K562 (cell line): ENCODE measurements around the gene UBXN11. TPM values are rescaled to one million over a fixed set of nuclear protein-coding genes. Genes with fewer than 3 reads are reported as not detected.

Experiments used
- BMI1 ChIP-seq: fragments of 150-350 bp; IDR thresholded peaks from 2 replicates; pipeline ENCODE4 v1.6.1; 2014; ENCODE audit warnings: low read length
- CC2D1A ChIP-seq: fragments of 450-650 bp; IDR thresholded peaks from 2 replicates; pipeline ENCODE4 v1.6.1; 2017; ENCODE audit warnings: mild to moderate bottlenecking
- CHD4 ChIP-seq: fragments of 200-600 bp; sonication (generic); IDR thresholded peaks from 3 replicates; pipeline ENCODE4 v1.6.1; 2012; ENCODE audit warnings: low read depth, mild to moderate bottlenecking, mixed read lengths, low read length, inconsistent platforms; ENCODE audit not compliant: insufficient read depth, insufficient replicate concordance, poor library complexity, severe bottlenecking
- CSDE1 ChIP-seq, 2 experiments: fragments of 450-650 bp; IDR thresholded peaks; 2 replicates each; pipeline ENCODE4 v1.6.1; 2016; ENCODE audit warnings: mild to moderate bottlenecking in 1 of 2
- DIDO1 ChIP-seq: fragments of 450-650 bp; IDR thresholded peaks from 2 replicates; pipeline ENCODE4 v1.6.1; 2016; ENCODE audit warnings: low read depth, missing biosample characterization, missing genetic modification characterization
- GTF2F1 ChIP-seq: IDR thresholded peaks from 2 replicates; pipeline ENCODE4 v1.6.1; 2011; ENCODE audit warnings: low read depth, low read length, improper control_type of control experiment
- ILK ChIP-seq: fragments of 450-650 bp; IDR thresholded peaks from 2 replicates; pipeline ENCODE4 v1.6.1; 2016; ENCODE audit warnings: missing genetic modification characterization, low read depth, mild to moderate bottlenecking, missing compliant biosample characterization, moderate library complexity, borderline replicate concordance
- KAT2B ChIP-seq: IDR thresholded peaks from one replicate; pipeline ENCODE4 v1.6.1; 2012; ENCODE audit warnings: low read depth, mild to moderate bottlenecking, control low read depth, inconsistent platforms, low read length, moderate library complexity
- PHF20 ChIP-seq: fragments of 450-650 bp; IDR thresholded peaks from 2 replicates; pipeline ENCODE4 v1.6.1; 2018; ENCODE audit not compliant: partially characterized antibody
- POU5F1 ChIP-seq: fragments of 150-350 bp; IDR thresholded peaks from 2 replicates; pipeline ENCODE4 v1.6.1; 2014; ENCODE audit warnings: borderline replicate concordance, low read length, low read depth, mild to moderate bottlenecking; ENCODE audit not compliant: partially characterized antibody
- ZBTB7A ChIP-seq: IDR thresholded peaks from 2 replicates; pipeline ENCODE4 v1.6.1; 2011; ENCODE audit warnings: low read depth, mild to moderate bottlenecking, low read length, moderate library complexity, borderline replicate concordance; ENCODE audit not compliant: control insufficient read depth
- ZNF175 ChIP-seq: fragments of 200-800 bp; sonication (Bioruptor generic); IDR thresholded peaks from 2 replicates; pipeline ENCODE4 v1.6.1; 2016; ENCODE audit warnings: low read depth, mild to moderate bottlenecking, missing genetic modification characterization, missing compliant biosample characterization
- ZNF184 ChIP-seq: sonication (generic); formaldehyde crosslinking; IDR thresholded peaks from 2 replicates; pipeline ENCODE4 v1.5.0; 2020; ENCODE audit warnings: missing genetic modification reagents
- polyA plus RNA-seq, 8 experiments: library from polyadenylated mRNA; depleted of rRNA in 4 of 8; stranded (reverse) in 5 of 8; unstranded in 3 of 8; fragments of >200 nt; fragmentation: Nextera tagmentation in 2 of 8; fragmentation: Illumina TruSeq in 1 of 8; extraction: Ambion mirVana in 2 of 8; extraction: Trizol in 1 of 8; gene quantifications; 2 replicates each; pipeline versions ENCODE4 v1.2.1 to v1.2.3, GENCODE V29; 2011 to 2014; ENCODE audit warnings: inconsistent platforms in 1 of 8, missing spikeins in 1 of 8
- total RNA-seq, 7 experiments: library from RNA; depleted of rRNA in 6 of 7; stranded (reverse); fragments of >200 nt in 6 of 7; fragmentation: Illumina TruSeq in 2 of 7; extraction: Trizol in 2 of 7; gene quantifications; 2 replicates each; pipeline versions ENCODE4 v1.2.1 to v1.2.3, GENCODE V29; 2011 to 2021; ENCODE audit warnings: low replicate concordance in 1 of 7
- TF ChIP-seq, protein P1 (sequence below), 2 experiments: fragments of 450-650 bp in 1 of 2; sonication (generic) in 1 of 2; formaldehyde crosslinking; conservative IDR thresholded peaks; 2 replicates each; pipeline versions ENCODE4 v1.4.0 to v1.8.1; 2020 to 2022; ENCODE audit warnings: mild to moderate bottlenecking in 1 of 2, missing genetic modification reagents in 1 of 2
- TF ChIP-seq, protein P2 (sequence below): sonication (generic); formaldehyde crosslinking; IDR thresholded peaks from 2 replicates; pipeline ENCODE4 v1.8.1; 2023; ENCODE audit warnings: mild to moderate bottlenecking, missing genetic modification reagents
- TF ChIP-seq, protein P3 (sequence below): fragments of 200-800 bp; sonication (Bioruptor generic); IDR thresholded peaks from 2 replicates; pipeline ENCODE4 v1.6.1; 2017; ENCODE audit warnings: missing genetic modification characterization, missing compliant biosample characterization
- TF ChIP-seq, protein P4 (sequence below): fragments of 250-450 bp; sonication (Bioruptor Pico); IDR thresholded peaks from 2 replicates; pipeline ENCODE4 v1.4.0; 2020; ENCODE audit warnings: borderline replicate concordance
- TF ChIP-seq, protein P5 (sequence below): fragments of 250-450 bp; sonication (Bioruptor Pico); IDR thresholded peaks from 2 replicates; pipeline ENCODE4 v1.8.0; 2021; ENCODE audit warnings: borderline replicate concordance, mild to moderate bottlenecking, moderate library complexity; ENCODE audit not compliant: poor library complexity, severe bottlenecking
- TF ChIP-seq, protein P6 (sequence below): fragments of 450-650 bp; IDR thresholded peaks from 2 replicates; pipeline ENCODE4 v1.6.1; 2017; ENCODE audit warnings: antibody characterized with exemption

Gene UBXN11
- total and polyA plus RNA-seq, 9 of the 15 experiments (the other 6 are each of a cell fraction or from before 2014, with no cell fraction given), result 0.48 to 34.3 (median 11.3) TPM

DNA sequence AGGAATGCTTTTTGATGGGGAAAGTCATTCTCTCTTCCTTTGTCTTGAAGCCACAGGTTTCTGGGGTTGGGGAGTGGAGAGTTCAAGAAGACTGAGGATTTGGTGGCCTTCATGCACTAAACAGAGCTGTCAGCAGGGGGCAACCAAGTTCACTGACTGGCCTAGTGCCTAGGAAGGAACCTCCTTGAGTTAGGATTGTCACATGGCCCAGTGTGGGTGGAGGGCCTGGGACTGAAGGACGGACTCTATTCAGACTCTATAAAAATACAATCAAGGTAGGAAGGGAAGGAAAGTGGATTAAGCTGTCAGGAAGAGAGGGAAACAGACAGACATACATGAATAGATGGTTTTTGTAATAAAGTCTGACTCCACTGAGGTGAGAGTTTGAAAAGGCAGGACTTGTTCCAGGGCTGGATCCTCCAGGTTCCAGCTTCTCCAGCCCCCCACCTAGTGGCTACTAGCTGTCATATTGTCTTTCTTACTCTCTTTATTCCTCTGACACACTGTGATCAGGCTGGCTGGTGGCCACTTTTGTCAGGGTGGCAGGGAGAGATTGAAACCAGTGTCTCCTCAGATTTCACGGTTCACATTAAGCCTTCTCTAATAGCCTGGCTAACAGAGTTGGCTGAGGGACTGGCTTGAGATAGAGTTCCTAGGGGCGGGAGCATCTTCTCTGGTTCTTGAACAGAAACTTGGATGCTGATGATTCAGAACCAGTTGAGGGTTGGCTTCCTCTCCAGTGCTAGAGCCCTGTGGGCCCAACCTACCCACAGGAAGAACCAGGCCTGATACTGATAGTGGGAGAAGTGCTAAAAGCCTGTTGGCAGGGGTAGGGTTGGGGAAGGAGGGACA lies 30.6 kb downstream of the UBXN11 start (continued):
- TF ChIP-seq, protein P1, sequence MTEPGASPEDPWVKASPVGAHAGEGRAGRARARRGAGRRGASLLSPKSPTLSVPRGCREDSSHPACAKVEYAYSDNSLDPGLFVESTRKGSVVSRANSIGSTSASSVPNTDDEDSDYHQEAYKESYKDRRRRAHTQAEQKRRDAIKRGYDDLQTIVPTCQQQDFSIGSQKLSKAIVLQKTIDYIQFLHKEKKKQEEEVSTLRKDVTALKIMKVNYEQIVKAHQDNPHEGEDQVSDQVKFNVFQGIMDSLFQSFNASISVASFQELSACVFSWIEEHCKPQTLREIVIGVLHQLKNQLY (CRISPR knock-in tag; conservative IDR thresholded peaks at IDR 0.05), result no peak
- no peak for TF ChIP-seq PHF20
- no peak for TF ChIP-seq CSDE1 (IDR thresholded peaks at IDR 0.05)
- no peak for TF ChIP-seq BMI1
- no peak for TF ChIP-seq ZNF184 (CRISPR knock-in tag)
- peak; percentile 51; the same call in 1 of the 2 replicates for TF ChIP-seq ZNF175 (CRISPR knock-in tag)
- TF ChIP-seq, protein P2, sequence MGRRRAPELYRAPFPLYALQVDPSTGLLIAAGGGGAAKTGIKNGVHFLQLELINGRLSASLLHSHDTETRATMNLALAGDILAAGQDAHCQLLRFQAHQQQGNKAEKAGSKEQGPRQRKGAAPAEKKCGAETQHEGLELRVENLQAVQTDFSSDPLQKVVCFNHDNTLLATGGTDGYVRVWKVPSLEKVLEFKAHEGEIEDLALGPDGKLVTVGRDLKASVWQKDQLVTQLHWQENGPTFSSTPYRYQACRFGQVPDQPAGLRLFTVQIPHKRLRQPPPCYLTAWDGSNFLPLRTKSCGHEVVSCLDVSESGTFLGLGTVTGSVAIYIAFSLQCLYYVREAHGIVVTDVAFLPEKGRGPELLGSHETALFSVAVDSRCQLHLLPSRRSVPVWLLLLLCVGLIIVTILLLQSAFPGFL (CRISPR knock-in tag), result no peak
- TF ChIP-seq POU5F1, result no peak
- TF ChIP-seq ZBTB7A, result no peak
- TF ChIP-seq DIDO1, result no peak
- no peak for TF ChIP-seq GTF2F1
- TF ChIP-seq, protein P3, sequence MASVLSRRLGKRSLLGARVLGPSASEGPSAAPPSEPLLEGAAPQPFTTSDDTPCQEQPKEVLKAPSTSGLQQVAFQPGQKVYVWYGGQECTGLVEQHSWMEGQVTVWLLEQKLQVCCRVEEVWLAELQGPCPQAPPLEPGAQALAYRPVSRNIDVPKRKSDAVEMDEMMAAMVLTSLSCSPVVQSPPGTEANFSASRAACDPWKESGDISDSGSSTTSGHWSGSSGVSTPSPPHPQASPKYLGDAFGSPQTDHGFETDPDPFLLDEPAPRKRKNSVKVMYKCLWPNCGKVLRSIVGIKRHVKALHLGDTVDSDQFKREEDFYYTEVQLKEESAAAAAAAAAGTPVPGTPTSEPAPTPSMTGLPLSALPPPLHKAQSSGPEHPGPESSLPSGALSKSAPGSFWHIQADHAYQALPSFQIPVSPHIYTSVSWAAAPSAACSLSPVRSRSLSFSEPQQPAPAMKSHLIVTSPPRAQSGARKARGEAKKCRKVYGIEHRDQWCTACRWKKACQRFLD (CRISPR knock-in tag), result peak; percentile 73; the same call in 1 of the 2 replicates
- TF ChIP-seq, protein P4, sequence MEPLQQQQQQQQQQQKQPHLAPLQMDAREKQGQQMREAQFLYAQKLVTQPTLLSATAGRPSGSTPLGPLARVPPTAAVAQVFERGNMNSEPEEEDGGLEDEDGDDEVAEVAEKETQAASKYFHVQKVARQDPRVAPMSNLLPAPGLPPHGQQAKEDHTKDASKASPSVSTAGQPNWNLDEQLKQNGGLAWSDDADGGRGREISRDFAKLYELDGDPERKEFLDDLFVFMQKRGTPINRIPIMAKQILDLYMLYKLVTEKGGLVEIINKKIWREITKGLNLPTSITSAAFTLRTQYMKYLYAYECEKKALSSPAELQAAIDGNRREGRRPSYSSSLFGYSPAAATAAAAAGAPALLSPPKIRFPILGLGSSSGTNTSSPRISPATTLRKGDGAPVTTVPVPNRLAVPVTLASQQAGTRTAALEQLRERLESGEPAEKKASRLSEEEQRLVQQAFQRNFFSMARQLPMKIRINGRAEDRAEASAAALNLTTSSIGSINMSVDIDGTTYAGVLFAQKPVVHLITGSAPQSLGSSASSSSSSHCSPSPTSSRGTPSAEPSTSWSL (CRISPR knock-in tag), result no peak
- no peak for TF ChIP-seq CHD4
- TF ChIP-seq, protein P5, sequence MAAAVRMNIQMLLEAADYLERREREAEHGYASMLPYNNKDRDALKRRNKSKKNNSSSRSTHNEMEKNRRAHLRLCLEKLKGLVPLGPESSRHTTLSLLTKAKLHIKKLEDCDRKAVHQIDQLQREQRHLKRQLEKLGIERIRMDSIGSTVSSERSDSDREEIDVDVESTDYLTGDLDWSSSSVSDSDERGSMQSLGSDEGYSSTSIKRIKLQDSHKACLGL (CRISPR knock-in tag), result no peak
- no peak for TF ChIP-seq KAT2B
- TF ChIP-seq, protein P6, sequence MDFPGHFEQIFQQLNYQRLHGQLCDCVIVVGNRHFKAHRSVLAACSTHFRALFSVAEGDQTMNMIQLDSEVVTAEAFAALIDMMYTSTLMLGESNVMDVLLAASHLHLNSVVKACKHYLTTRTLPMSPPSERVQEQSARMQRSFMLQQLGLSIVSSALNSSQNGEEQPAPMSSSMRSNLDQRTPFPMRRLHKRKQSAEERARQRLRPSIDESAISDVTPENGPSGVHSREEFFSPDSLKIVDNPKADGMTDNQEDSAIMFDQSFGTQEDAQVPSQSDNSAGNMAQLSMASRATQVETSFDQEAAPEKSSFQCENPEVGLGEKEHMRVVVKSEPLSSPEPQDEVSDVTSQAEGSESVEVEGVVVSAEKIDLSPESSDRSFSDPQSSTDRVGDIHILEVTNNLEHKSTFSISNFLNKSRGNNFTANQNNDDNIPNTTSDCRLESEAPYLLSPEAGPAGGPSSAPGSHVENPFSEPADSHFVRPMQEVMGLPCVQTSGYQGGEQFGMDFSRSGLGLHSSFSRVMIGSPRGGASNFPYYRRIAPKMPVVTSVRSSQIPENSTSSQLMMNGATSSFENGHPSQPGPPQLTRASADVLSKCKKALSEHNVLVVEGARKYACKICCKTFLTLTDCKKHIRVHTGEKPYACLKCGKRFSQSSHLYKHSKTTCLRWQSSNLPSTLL, result no peak
- peak; percentile 60 for TF ChIP-seq CC2D1A
- TF ChIP-seq ILK (tag), result no peak
